GM23338 (cell line): ENCODE results near the gene UBXN10. TPM values are rescaled to one million over a fixed set of nuclear protein-coding genes. Genes with fewer than 3 reads are reported as not detected.
A peak's percentile ranks its signal among the peaks of the same experiment; 100 is the strongest.

Experiments used
- ATAC-seq: fragments of 200-7000 bp; cut with Tn5 transposase; 3 replicates; pipeline ENCODE4 v1.9.1; 2020
- DNase-seq: peaks from one replicate; pipeline ENCODE4 v3.0.0-alpha.2; 2015; ENCODE audit warnings: low spot score
- H2AFZ ChIP-seq: fragments of 200-600 bp; sonication (generic); 2 replicates; pipeline ENCODE4 v1.8.0; 2016; ENCODE audit warnings: antibody characterized with exemption, mild to moderate bottlenecking, moderate library complexity
- H3F3A ChIP-seq: fragments of 200-600 bp; sonication (generic); replicated peaks from 2 replicates; pipeline ENCODE4 v1.8.0; 2017; ENCODE audit warnings: antibody characterized with exemption, mixed run types, low read depth
- H3K27ac ChIP-seq: fragments of 200-600 bp; sonication (generic); 2 replicates; pipeline ENCODE4 v1.6.1; 2016; ENCODE audit warnings: low read depth
- H3K27me3 ChIP-seq: fragments of 200-600 bp; sonication (generic); 2 replicates; pipeline ENCODE4 v1.8.0; 2016; ENCODE audit warnings: mild to moderate bottlenecking, mixed run types, moderate library complexity; ENCODE audit not compliant: insufficient read depth
- H3K36me3 ChIP-seq: fragments of 200-600 bp; sonication (generic); 2 replicates; pipeline ENCODE4 v1.8.0; 2016; ENCODE audit warnings: mild to moderate bottlenecking; ENCODE audit not compliant: insufficient read depth
- H3K4me1 ChIP-seq: fragments of 200-600 bp; sonication (generic); 2 replicates; pipeline ENCODE4 v1.8.0; 2016; ENCODE audit warnings: mild to moderate bottlenecking, moderate library complexity; ENCODE audit not compliant: insufficient read depth
- H3K4me2 ChIP-seq: fragments of 200-600 bp; sonication (generic); 2 replicates; pipeline ENCODE4 v1.7.1; 2017; ENCODE audit warnings: mixed run types
- H3K4me3 ChIP-seq: fragments of 200-600 bp; sonication (generic); 2 replicates; pipeline ENCODE4 v1.6.1; 2016; ENCODE audit warnings: mixed run types
- H3K79me2 ChIP-seq: fragments of 200-600 bp; sonication (generic); replicated peaks from 2 replicates; pipeline ENCODE4 v1.8.0; 2017; ENCODE audit warnings: mild to moderate bottlenecking; ENCODE audit not compliant: insufficient read depth
- H3K9me2 ChIP-seq: fragments of 200-600 bp; sonication (generic); 2 replicates; pipeline ENCODE4 v1.8.0; 2017; ENCODE audit not compliant: insufficient read depth
- H4K20me1 ChIP-seq: fragments of 200-600 bp; sonication (generic); replicated peaks from 2 replicates; pipeline ENCODE4 v1.8.0; 2017; ENCODE audit warnings: mild to moderate bottlenecking; ENCODE audit not compliant: insufficient read depth
- H3K27ac Mint-ChIP-seq: 2 replicates; pipeline ENCODE4 v1.8.0; 2020; ENCODE audit warnings: inconsistent platforms, mild to moderate bottlenecking, moderate library complexity, mixed read lengths
- H3K27me3 Mint-ChIP-seq: 3 replicates; pipeline ENCODE4 v1.8.0; 2022; ENCODE audit warnings: low read depth, mild to moderate bottlenecking, moderate library complexity, mixed read lengths, inconsistent platforms; ENCODE audit not compliant: insufficient read depth, poor library complexity
- H3K36me3 Mint-ChIP-seq: 3 replicates; pipeline ENCODE4 v1.8.0; 2021; ENCODE audit warnings: low read depth, mild to moderate bottlenecking, inconsistent platforms, moderate library complexity, mixed read lengths
- H3K4me1 Mint-ChIP-seq: 3 replicates; pipeline ENCODE4 v1.8.0; 2020; ENCODE audit warnings: mild to moderate bottlenecking, inconsistent platforms, mixed read lengths
- H3K4me3 Mint-ChIP-seq: 3 replicates; pipeline ENCODE4 v1.8.0; 2021; ENCODE audit warnings: moderate library complexity, mild to moderate bottlenecking, inconsistent platforms, mixed read lengths
- H3K9me3 Mint-ChIP-seq: 3 replicates; pipeline ENCODE4 v1.8.0; 2020; ENCODE audit warnings: moderate library complexity, mild to moderate bottlenecking, inconsistent platforms, mixed read lengths
- CREB1 ChIP-seq: fragments of 250-450 bp; sonication (Bioruptor Pico); IDR thresholded peaks from 2 replicates; pipeline ENCODE4 v1.5.0; 2020; ENCODE audit warnings: low read depth, mild to moderate bottlenecking, moderate library complexity
- CTCF ChIP-seq, 2 experiments: fragments of 200-600 bp in 1 of 2; sonication (generic) in 1 of 2; conservative IDR thresholded peaks; 2 replicates each; pipeline versions ENCODE4 v1.5.1 to v1.6.1; 2016 to 2017; ENCODE audit warnings: antibody characterized with exemption in 2 of 2, low read depth in 2 of 2, mild to moderate bottlenecking in 2 of 2, moderate library complexity in 1 of 2
- EZH2 ChIP-seq: fragments of 200-600 bp; sonication (generic); IDR thresholded peaks from one replicate; pipeline ENCODE4 v1.8.0; 2017; ENCODE audit warnings: antibody characterized with exemption, mild to moderate bottlenecking, low read depth; ENCODE audit not compliant: unreplicated experiment
- EZH2phosphoT487 ChIP-seq: fragments of 200-600 bp; sonication (generic); IDR thresholded peaks from one replicate; pipeline ENCODE4 v1.8.1; 2018; ENCODE audit warnings: antibody characterized with exemption; ENCODE audit not compliant: unreplicated experiment
- JUNB ChIP-seq: IDR thresholded peaks from one replicate; pipeline ENCODE4 v1.6.1; 2016; ENCODE audit warnings: antibody characterized with exemption; ENCODE audit not compliant: unreplicated experiment
- NANOG ChIP-seq: IDR thresholded peaks from 2 replicates; pipeline ENCODE4 v1.6.1; 2016; ENCODE audit warnings: antibody characterized with exemption, borderline replicate concordance
- POLR2AphosphoS5 ChIP-seq: IDR thresholded peaks from 2 replicates; pipeline ENCODE4 v1.6.1; 2016; ENCODE audit warnings: antibody characterized with exemption, low read depth
- REST ChIP-seq: IDR thresholded peaks from one replicate; pipeline ENCODE4 v1.6.1; 2018; ENCODE audit warnings: antibody characterized with exemption; ENCODE audit not compliant: unreplicated experiment
- STAT1 ChIP-seq: IDR thresholded peaks from one replicate; pipeline ENCODE4 v1.6.1; 2016; ENCODE audit warnings: antibody characterized with exemption; ENCODE audit not compliant: unreplicated experiment
- ZNF114 ChIP-seq: fragments of 250-450 bp; sonication (Bioruptor Pico); IDR thresholded peaks from 2 replicates; pipeline ENCODE4 v1.5.0; 2020; ENCODE audit warnings: mild to moderate bottlenecking, moderate library complexity
- ZNF331 ChIP-seq: fragments of 250-450 bp; sonication (Bioruptor Pico); IDR thresholded peaks from 2 replicates; pipeline ENCODE4 v1.5.0; 2020; ENCODE audit warnings: low read depth, mild to moderate bottlenecking, moderate library complexity
- polyA plus RNA-seq: library from polyadenylated mRNA; unstranded; fragments of >200 nt; fragmentation: Nextera tagmentation; extraction: Ambion mirVana; gene quantifications from 2 replicates; pipeline ENCODE4 v1.2.1, GENCODE V29; 2016
- total RNA-seq: library from RNA; depleted of rRNA; stranded (reverse); fragments of >200 nt; shearing (Covaris generic); gene quantifications from 2 replicates; pipeline ENCODE4 v1.2.3, GENCODE V29; 2014

UBXN10 gene
- total and polyA plus RNA-seq, 2 experiments from 2014 or later = 0.27 to 0.69 TPM

GRCh38 chr1:20150969-20151368 lies 34.9 kb upstream of the UBXN10 start (continued):
- TF ChIP-seq EZH2phosphoT487 = no peak
- no peak for TF ChIP-seq STAT1
- no peak for TF ChIP-seq REST
- TF ChIP-seq ZNF331 (CRISPR knock-in tag) = no peak
- TF ChIP-seq ZNF114 (CRISPR knock-in tag) = no peak
- no peak for TF ChIP-seq JUNB
- no peak for TF ChIP-seq NANOG
- no peak for TF ChIP-seq EZH2
- TF ChIP-seq CTCF (conservative IDR thresholded peaks at IDR 0.05; ENCODE audit: low read depth in 2 of 2) = no peak
- no peak for TF ChIP-seq POLR2AphosphoS5

GRCh38 chr1:20151906-20152598 lies 33.8 kb upstream of the UBXN10 start:
- H3K79me2 ChIP-seq = no peaks in the 10 kb centered on the region
- peak; percentile 92 for ATAC-seq
- H3K36me3 ChIP-seq = no peaks in the 10 kb centered on the region
- H2AFZ ChIP-seq = peak overlapping the region; percentile 85
- H3K4me3 ChIP-seq = peak overlapping the region; percentile 51
- Mint-ChIP-seq H3K4me3 (peak overlapping the region; percentile 42; the same call in 2 of the 3 replicates), H3K27me3 (peaks cover 5% of the 10 kb centered on the region), H3K36me3 (no peaks in the 10 kb centered on the region), H3K9me3 (no peaks in the 10 kb centered on the region), H3K27ac (no peak overlapping the region), H3K4me1 (peaks cover 23% of the 10 kb centered on the region)
- H4K20me1 ChIP-seq = no peaks in the 10 kb centered on the region
- H3K27me3 ChIP-seq = no peaks in the 10 kb centered on the region
- H3F3A ChIP-seq = 0 out of 2 replicates have a peak, but pooled peaks cover 3% of the 10 kb centered on the region
- H3K4me2 ChIP-seq = peak overlapping the region; percentile 81
- no peak overlapping the region for H3K27ac ChIP-seq
- no peaks in the 10 kb centered on the region for H3K9me2 ChIP-seq
- DNase-seq = peak; percentile 89
- no peak for TF ChIP-seq CREB1 (CRISPR knock-in tag)
- peak; percentile 80 to 96 for TF ChIP-seq CTCF (conservative IDR thresholded peaks at IDR 0.05; ENCODE audit: low read depth in 2 of 2)
- H3K4me1 ChIP-seq = peaks cover 9% of the 10 kb centered on the region; the same call in 1 of the 2 replicates
